Measurements from ENCODE around the gene WNT7A. TPM values are rescaled to one million over a fixed set of nuclear protein-coding genes. Genes with fewer than 3 reads are reported as not detected.

The WNT7A gene
- total RNA-seq, 4 donors from 2014 or later: 0.09 to 0.91 (median 0.73) TPM; not detected in 1

DNA sequence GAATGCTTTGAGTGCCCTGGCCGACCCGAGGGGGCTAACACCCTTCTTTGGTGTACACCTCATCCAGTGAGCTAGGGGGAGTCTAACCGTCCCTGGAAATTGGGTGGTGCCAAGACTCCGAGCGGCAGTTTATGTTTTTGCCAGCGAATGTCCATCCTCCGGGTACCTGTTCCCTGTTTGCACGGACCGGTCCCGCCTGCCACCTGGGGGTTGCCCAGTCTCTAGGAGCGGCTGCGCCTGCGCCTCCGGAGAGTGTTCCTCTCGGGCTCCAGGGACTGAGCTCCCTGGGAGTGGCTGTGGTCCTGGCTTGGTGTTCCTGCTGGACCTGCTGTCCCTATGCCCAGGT, 913 bp upstream of the WNT7A start:
- WGBS, 2 donors: 0 to 4% methylated on average over 7 to 10 of the region's 15 CpGs
- Histone ChIP-seq H3K4me1 (peaks cover 20 to 33% (median 29%) of the 10 kb centered on the region in 3 donors), H3K27me3 (peaks cover 11 to 100% (median 15%) of the 10 kb centered on the region in 4 donors), H3K27ac (no peak overlapping the region), H3K36me3 (no peaks in the 10 kb centered on the region), H3K4me3 (peak overlapping the region in 2 of 4 donors; percentile 46 to 61), H3K9me3 (no peaks in the 10 kb centered on the region)
- TF ChIP-seq, protein P1, sequence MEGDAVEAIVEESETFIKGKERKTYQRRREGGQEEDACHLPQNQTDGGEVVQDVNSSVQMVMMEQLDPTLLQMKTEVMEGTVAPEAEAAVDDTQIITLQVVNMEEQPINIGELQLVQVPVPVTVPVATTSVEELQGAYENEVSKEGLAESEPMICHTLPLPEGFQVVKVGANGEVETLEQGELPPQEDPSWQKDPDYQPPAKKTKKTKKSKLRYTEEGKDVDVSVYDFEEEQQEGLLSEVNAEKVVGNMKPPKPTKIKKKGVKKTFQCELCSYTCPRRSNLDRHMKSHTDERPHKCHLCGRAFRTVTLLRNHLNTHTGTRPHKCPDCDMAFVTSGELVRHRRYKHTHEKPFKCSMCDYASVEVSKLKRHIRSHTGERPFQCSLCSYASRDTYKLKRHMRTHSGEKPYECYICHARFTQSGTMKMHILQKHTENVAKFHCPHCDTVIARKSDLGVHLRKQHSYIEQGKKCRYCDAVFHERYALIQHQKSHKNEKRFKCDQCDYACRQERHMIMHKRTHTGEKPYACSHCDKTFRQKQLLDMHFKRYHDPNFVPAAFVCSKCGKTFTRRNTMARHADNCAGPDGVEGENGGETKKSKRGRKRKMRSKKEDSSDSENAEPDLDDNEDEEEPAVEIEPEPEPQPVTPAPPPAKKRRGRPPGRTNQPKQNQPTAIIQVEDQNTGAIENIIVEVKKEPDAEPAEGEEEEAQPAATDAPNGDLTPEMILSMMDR (IDR thresholded peaks at IDR 0.05): no peak
- no peak for TF ChIP-seq POLR2A (IDR thresholded peaks at IDR 0.05)
- intact Hi-C loops (cut with DNase I): no loop called here
- no peak for DNase-seq

DNA sequence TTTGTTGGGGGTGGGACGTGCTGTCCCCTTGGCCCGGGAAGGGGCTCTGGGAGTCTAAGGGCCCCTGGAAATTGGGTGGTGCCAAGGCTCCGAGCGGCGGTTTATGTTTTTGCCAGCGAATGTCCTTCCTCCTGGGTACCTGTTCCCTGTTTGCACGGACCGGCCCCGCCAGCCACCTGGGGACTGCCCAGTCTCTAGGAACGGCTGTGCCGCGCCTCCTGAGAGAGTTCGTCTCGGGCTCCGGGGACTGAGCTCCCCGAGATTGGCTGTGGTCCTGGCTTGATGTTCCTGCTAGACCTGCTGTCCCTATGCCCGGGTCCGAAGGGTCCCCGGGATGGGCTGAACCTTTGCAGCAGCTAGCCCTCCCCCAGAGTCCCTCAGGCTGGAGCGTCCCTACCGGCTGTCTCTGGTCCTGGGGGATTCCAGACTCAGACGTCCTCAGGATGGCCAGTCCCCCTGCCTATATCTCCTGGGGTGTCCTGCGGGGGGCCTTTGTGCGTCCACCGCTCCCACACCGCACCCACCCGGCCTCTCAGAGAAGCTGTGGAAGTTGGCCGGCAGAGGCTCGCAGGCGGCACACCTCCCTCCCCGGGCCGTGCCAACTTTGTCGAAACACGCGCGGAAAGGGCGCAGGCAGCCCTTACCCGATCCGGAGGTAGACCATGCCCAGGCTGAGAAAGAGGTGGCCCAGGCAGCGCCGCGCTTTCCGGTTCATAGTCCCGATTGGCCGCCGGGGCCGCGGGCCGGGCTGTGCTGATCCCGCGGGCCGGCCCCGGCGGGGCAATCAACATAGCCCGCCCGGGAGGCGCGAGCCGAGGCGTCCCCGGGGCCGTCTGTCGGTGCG, 547 bp downstream of the WNT7A start:
- 0% methylated on average over 12 of the region's 64 CpGs; no CpG with 5 or more reads in 1 of the 2 donors for WGBS, 2 donors
- Histone ChIP-seq H3K36me3 (no peaks in the 10 kb centered on the region), H3K4me1 (peaks cover 20 to 33% (median 29%) of the 10 kb centered on the region in 3 donors), H3K27ac (no peak overlapping the region), H3K9me3 (no peaks in the 10 kb centered on the region), H3K27me3 (peaks cover 11 to 95% (median 15%) of the 10 kb centered on the region in 4 donors), H3K4me3 (peak overlapping the region; percentile 17 to 61 (median 40))
- no peak for DNase-seq
- intact Hi-C loops (cut with DNase I): no loop called here
- TF ChIP-seq, protein P1 (IDR thresholded peaks at IDR 0.05): no peak
- no peak for TF ChIP-seq POLR2A (IDR thresholded peaks at IDR 0.05)

DNA sequence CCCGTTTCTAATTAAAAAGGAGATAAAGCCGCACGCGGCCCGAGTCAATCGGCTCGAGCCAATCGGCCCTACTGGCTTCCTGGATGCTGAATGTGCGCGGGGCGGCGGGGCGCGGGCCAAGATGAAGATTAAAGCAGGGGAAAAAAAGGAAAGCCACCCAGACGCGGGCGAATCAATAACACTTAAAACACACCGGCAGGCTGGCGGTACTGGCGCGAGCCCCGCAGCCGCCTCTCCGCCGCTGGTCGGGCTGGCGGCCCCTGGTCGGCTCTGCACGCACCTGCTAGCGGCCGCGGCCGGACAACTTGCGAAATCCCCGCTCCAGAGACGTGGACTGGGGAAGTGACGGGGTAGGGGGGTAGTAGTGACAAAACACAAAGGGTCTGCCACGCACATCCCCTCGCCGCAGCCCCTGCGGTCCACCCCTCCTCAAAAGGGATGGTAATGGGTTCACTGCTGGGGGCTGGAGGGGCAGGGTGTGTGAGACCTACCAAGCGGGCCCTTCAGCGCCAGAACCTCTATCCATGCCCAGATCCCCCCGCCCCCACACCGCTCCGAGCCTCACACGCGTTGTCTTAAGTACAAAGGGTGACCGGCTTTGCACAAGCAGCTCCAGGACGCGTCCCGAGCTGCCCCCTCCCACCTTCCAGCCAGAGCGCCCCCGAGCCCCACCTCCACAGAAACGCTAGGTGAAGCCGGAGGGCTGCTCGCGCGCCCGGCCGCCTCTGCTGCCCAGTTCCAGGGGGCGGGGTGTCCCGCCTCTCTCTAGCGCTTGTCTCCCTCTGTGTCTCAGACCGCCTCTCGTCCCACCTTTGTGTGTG, 1.4 kb downstream of the WNT7A start:
- no peaks in the 10 kb centered on the region for H3K36me3 ChIP-seq
- intact Hi-C loops (cut with DNase I): no loop called here
- DNase-seq: no peak
- WGBS, 2 donors: 0% methylated on average over 5 to 26 of the region's 66 CpGs
- no peak overlapping the region for H3K27ac ChIP-seq
- H3K4me3 ChIP-seq: peak overlapping the region in 3 of 4 donors; percentile 35 to 61 (median 46)
- peaks cover 11 to 93% (median 15%) of the 10 kb centered on the region in 4 donors for H3K27me3 ChIP-seq
- TF ChIP-seq POLR2A (IDR thresholded peaks at IDR 0.05): no peak
- TF ChIP-seq, protein P1 (IDR thresholded peaks at IDR 0.05): no peak
- H3K4me1 ChIP-seq: peaks cover 20 to 33% (median 29%) of the 10 kb centered on the region in 3 donors
- H3K9me3 ChIP-seq: no peaks in the 10 kb centered on the region

DNA sequence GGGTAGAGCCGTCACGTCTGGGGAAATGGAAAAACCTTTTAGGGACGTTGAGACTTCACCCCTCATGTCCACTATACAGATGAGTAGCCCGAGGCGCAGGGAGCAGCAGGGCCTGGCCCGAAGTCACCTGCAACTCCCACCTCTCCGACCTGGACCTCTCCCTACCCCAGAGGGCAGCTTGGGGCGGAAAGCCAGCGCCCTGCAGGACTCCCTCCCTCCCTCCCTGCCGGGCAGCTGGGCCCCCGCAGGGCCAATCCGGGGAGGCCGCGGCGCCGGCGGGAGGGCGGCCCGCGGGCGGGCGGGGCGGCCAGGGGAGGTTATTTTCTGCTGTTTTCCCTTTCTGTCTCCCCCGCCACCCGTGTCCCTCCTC, 2.0 kb downstream of the WNT7A start:
- H3K36me3 ChIP-seq: no peaks in the 10 kb centered on the region
- whole genome bisulfite sequencing, 2 donors: 30 to 56% methylated on average over 3 to 5 of the region's 25 CpGs
- no peak for DNase-seq
- no peak overlapping the region for H3K27ac ChIP-seq
- no peaks in the 10 kb centered on the region for H3K9me3 ChIP-seq
- H3K27me3 ChIP-seq: peaks cover 11 to 89% (median 15%) of the 10 kb centered on the region in 4 donors
- intact Hi-C loops (cut with DNase I): no loop called here
- H3K4me3 ChIP-seq: peak overlapping the region in 2 of 4 donors; percentile 46 to 61
- peaks cover 20 to 33% (median 29%) of the 10 kb centered on the region in 3 donors for H3K4me1 ChIP-seq
- TF ChIP-seq, protein P1 (IDR thresholded peaks at IDR 0.05): no peak
- no peak for TF ChIP-seq POLR2A (IDR thresholded peaks at IDR 0.05)

Data from esophagus squamous epithelium (tissue), 5 donors.